Choroid plexus epithelial cell (primary cell): ENCODE measurements around the gene IGFL4.

Source experiments
- DNase-seq: peaks from one replicate; pipeline ENCODE4 v3.0.0-alpha.2; 2010; ENCODE audit warnings: low read depth
- H3K4me3 ChIP-seq: 2 replicates; pipeline ENCODE4 v1.5.1; 2011; ENCODE audit warnings: low read depth, mild to moderate bottlenecking, control low read depth, low read length, moderate library complexity
- CTCF ChIP-seq: conservative IDR thresholded peaks from 2 replicates; pipeline ENCODE4 v1.5.1; 2011; ENCODE audit warnings: low read depth, mild to moderate bottlenecking, control low read depth, inconsistent platforms, low read length, moderate library complexity

IGFL4 gene

GRCh38 chr19:46031781-46032596 lies 8.8 kb downstream of the IGFL4 start:
- no peak overlapping the region for H3K4me3 ChIP-seq
- no peak for TF ChIP-seq CTCF
- DNase-seq, result no peak

- H3K4me3 ChIP-seq, result no peak overlapping the region
- no peak for TF ChIP-seq CTCF
- DNase-seq, result no peak
Observed at GRCh38 chr19:46030812-46031550, 9.8 kb downstream of the IGFL4 start.

GRCh38 chr19:46025835-46026234 lies 15.0 kb downstream of the IGFL4 start:
- no peak overlapping the region for H3K4me3 ChIP-seq
- no peak for TF ChIP-seq CTCF
- DNase-seq, result no peak

- no peak for TF ChIP-seq CTCF
- DNase-seq, result no peak
- no peak overlapping the region for H3K4me3 ChIP-seq
Observed at GRCh38 chr19:46023311-46023779, 17.5 kb downstream of the IGFL4 start.

GRCh38 chr19:46022431-46023310 lies 18.1 kb downstream of the IGFL4 start, which contains the start of gene PGLYRP1:
Gene PGLYRP1, minus strand, starts transcription at chr19:46023053. Its CDS starts 32 bp downstream, at chr19:46023021.
- no peak for TF ChIP-seq CTCF
- no peak within 1 kb of the TSS for H3K4me3 ChIP-seq
- DNase-seq, result no peak

GRCh38 chr19:46022061-46022430 lies 18.8 kb downstream of the IGFL4 start:
- no peak for TF ChIP-seq CTCF
- no peak for DNase-seq
- no peak overlapping the region for H3K4me3 ChIP-seq
